NCI-H748 (cell line): ENCODE measurements around the gene RFPL2.
A peak's percentile ranks its signal among the peaks of the same experiment; 100 is the strongest.

Experiments used
- DNase-seq: peaks from one replicate; lab custom pipeline; 2025; ENCODE audit not compliant: unreplicated experiment; lab: John Stamatoyannopoulos, UW

Gene RFPL2

DNA sequence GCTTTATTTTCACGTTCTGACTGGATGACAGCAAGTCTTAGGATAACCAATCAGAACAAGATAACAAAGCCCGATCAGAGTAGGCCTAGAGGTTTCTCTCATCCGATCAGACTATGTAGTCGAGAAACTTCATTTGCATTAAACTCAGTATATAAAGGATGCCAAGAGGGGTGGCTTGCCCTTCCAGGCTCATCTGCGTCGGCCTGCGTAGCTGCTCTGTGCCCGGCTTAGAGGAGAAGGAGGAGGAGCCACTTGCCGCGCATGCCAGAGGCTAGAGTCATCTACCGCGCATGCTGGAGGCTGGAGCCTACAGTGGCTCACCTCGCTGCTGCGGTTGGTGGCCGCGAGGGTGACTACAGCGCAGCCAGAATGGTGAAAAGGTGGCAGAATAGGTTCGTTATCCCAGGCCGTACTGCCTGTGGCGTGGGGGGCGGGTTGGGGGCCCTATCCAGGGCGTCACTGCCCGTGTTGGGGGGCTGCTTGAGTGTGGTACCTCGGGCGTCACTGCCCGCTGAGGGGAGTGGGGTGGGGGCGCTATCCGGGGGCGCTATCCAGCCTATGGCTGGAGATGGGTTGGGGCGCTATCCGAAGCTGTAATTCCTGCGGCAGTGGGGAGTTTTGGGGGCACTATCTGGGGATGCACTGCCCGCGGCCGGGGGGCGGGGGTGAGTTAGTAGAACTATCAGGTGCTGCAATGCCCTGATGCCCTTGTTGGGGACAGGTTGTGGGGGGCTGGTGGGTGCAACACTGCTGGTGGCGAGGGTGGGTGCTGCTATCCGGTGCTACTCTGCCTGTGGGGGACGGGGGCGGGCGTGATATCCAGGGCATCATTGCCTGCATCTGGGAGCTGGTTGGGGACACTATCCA lies at the start of gene RFPL2:
Gene RFPL2 (minus strand): TSS at position 218 of the 867 bp plus-strand sequence. CDS start 2,622 bp downstream, outside the sequence.
- DNase-seq, result no peak

DNA sequence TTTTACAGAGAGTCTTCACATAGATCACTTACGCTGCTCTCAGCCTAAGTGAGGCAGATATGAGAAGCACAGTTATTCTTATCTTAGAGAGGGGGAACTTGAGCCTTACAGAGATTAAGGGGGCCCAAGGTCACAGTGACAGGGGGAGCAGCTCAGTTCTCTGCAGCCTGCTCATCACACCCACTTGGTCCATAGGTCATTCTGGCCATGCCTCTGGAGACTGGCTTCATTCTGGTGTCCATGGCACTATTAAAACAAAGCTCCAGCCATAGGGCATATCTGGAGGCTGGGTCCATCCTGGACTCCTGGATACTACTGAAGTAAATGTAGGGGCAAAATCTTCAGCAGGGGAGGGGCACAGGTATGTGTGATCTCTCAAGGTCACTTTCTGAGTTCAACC lies 44.4 kb upstream of the RFPL2 start:
- no peak for DNase-seq

DNA sequence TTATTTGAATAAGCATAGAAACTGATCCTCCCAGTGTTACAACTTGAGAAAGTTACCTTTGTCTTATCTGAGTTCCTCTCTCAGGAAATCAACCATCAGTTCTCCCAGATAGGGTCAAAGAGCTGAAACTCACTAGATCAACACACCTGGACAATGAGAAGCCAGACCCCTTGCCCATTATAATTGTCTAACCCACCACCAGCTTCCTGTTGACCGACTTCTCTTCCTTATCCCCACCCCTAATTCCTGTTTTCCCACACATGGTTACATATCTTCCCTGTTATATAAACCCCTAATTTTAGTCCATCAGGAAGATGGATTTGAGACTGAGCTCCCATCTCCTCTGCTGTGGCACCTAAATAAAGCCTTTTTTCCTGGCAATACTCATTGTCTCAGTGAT lies 43.4 kb upstream of the RFPL2 start:
- DNase-seq, result no peak

DNA sequence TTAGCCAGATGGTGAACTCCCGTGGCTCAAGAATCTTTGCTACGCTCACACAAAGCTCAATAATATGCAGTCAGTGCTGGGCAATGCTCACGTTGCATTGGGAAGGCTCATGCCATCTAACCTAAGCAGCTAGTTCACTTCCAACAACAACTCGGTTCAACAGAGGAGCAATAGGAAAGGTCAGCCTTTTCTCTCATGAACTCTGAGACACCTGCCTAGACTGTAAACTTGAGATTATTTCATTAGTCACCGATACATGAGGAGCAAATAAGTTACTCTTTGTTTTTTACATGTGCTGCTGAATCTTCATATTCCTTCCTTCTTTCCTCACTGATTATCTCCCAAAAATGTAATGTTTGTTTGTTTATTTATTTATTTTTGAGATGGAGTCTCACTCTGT lies 41.3 kb upstream of the RFPL2 start:
- DNase-seq, result no peak

DNA sequence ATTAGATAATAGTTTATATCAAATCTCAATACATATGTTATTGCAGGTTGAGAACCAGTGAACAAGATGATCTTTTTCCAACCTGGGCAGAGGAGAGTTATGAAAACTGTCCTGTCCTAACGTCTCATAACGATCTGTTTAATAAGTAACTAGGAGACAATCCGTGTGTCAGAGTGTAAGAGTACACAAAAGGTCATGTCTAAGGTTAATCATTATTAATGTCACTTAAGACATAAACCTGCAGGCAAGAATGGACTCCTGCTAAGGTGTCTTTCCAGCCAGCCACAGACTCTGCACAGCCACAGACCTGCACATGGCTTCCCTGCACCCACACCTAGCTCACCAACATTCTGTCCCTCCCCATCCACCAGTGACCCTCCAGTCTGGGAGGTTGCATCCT lies 40.2 kb upstream of the RFPL2 start:
- no peak for DNase-seq

DNA sequence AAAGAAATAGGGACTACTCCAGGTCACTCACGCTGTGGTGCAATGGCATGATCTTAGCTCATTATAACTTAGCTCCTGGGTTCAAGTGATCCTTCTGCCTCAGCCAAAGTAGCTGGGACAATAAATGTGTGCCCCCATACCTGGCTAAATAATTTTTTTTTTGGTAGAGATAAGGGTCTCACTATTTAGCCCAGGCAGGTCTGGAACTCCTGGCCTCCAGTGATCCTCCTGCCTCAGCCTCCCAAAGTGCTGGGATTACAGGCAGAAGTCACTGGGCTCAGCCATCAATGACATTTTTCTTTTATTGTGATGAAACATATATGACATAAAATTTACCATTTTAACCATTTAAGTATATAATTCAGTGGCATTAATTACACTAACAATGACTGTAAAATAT lies 39.7 kb upstream of the RFPL2 start:
- no peak for DNase-seq

DNA sequence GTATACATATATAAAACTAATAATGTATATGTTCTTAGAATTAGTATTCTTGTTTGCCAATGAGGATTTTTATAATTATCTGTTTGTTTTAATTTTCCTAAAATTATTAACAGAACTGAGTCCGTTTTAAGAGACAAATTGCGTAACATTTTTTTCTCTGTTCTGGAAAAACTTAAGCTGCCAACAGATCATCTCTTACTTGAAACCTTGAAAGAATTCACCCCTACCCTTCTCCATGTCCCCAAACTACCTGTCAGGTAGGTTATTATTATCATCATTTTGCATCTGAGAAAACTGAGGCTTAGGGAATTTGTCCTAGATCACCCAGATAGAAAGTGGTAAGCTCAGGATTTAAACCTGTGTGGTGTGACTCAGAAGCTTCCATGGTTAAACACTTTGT lies 35.6 kb upstream of the RFPL2 start:
- no peak for DNase-seq

DNA sequence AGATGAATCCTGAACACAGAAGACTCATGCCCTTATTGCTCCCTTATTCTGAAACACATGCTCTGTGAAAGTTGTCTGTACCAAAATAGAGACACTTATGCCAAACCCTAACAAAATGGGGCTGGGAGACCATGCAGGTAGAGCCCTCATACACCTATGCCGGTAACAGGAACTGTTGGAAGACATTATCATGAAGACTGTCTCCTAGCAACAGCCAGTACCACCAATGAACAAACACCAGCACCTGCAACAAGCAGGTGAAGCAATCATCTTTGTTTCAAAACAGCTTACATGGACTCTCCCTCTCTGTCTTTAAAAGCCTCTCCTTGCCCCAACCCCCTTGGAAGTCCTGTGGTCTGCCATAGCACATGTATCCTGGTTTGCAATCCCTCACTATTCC lies 33.0 kb upstream of the RFPL2 start:
- DNase-seq, result peak; percentile 93

DNA sequence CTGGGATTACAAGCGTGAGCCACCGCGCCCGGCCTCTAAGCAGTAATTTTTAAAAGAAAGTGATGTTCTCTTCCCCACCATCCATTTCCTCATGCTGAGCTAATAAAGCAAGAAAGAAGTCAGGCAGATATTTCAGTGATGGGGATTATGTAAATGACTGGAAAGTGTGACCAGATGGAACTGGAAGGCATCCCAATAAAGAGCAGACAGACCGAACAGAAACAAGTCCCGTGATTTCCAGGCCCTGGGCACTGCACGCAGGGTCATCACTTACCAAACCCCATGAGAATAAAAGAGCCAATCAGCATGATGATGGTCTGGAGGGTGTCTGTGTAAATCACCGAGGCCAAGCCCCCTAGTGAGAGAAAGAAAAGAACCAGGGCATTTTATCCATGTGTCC lies 32.1 kb upstream of the RFPL2 start:
- DNase-seq, result peak; percentile 59

DNA sequence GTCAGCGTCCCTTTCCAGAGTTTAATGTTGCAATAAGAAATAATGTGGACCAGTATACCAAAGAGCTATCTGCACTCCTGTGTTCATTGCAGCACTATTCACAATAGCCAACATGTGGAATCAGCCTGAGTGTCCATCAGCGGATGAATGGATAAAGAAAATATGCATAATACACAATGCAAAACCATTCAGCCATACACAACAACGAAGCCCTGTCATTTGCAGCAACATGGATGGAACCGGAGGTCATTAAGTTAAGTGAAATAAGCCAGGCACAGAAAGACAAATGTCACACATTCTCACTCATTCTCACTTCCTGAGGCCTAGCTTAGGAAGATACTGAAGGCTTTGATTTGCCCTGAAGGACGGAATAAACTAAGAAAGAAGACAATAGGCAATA lies 28.2 kb upstream of the RFPL2 start:
- DNase-seq, result no peak

DNA sequence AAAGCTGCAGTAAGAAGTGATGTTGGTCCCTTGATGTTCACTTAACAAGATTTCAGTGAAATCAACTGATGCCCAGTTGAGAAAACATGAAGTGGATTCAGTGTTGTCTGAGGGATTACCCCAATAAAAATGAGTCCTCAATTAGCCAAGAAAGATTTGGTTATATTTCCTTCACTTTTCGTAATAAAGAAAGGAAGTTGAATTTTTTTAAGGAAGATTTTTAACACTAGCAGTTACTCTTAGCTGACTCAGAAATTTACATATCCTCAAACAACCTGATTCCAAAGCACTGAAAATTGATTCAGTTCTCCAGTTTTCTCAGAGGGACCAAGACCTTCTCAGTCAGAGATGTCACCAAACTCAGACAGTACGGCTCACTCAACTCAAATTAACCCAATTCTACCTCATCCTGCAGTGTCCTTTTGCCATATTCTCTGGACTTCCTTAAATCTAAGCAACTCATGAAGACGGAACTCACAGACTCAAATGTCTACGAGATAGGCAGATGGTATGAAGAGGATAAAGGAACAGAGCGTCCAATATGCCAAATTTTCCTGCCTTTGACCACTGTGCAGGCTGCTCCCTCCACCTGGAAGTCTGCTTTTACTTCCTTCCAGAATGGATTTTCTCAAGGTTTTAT lies 27.4 kb upstream of the RFPL2 start:
- no peak for DNase-seq

DNA sequence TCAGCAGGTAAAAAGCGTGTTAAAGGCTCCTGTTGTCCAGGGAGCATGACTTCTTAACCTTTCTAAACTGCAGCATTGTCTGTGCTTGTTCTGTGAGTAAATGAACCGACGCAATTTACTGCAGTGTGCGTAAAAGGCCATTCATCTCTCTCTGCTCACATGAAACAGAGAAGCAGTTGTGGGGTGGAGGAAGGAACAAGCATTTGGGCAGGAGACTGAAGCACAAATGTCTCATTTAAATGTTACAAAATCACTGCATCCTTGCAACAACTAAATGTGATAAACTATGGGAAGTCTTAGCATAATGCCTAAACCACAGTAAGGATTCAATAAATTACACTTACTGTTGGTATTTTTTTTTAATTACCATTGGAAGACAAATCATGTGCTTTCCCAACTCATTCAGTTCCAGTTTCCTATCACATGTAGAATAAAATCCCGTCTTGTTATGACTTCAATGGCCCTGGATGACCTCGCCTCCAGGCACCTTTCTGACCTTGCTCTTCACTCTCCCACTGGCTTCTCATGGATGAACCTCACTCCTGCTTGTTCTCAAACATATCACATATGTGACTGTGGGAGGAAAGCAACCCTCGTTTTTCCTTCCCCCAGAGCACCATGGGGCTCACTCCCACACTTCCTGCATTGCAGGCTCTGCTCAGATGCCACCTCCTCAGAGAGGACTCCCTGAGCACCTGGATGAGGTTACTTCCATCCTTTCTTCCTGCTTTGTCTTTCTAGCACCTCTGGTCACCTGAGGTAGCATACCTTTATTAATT lies 21.6 kb upstream of the RFPL2 start:
- peak; percentile 45 for DNase-seq

DNA sequence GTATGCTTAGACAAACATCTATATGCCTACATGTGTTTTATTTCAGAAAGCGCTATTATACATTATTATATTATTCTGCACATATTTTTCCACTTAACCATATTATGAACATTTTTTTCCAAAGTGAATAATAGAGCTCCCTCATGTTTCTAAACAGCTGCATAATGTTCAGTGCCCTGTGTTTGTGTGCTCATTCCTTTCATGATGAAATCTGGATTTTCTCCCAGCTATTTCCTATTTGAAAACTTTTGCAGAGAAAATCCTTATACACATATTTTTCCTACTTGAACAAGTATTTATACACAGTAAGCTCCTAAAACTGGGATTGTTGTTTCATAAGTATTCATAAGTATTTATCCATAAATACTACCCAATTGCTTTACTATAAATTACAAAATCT lies 18.1 kb upstream of the RFPL2 start:
- DNase-seq, result no peak

DNA sequence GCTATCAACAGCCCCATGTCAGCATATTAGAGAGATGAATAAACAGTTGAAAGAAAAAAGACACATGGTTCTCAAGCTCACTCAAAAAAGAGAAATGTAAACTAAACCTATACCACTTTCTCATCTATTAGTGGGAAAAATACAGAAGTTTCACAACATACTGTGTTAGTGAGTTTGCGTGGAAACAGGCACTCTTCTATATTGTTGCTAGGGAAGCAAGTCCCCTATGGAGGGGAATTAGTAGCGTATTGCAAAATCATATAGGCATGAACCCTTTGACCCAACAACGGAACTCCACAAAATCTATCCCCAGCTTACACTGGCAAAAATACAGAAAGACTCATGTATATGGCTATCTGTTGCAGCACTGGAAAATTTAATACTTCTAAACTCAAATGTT lies 14.2 kb upstream of the RFPL2 start:
- no peak for DNase-seq

DNA sequence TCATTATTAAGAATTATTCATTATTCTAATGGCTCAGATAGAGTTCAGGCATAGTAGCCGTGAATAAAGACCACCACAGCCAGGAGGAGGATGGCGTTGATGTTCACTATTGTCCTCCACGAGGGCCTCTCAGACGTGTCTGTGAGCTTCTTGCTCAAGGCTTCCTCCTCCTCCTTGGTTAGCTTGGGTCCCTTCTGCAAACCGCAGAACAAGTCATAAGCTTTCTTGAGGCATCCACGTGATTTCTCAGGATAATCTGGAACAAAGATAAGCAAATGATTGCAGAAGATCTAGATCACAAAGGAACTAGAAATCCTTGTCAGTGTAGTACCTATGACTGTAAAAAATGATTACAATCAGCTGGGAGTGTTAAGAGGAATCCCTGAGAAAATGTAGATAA lies 13.6 kb upstream of the RFPL2 start:
- DNase-seq, result no peak

DNA sequence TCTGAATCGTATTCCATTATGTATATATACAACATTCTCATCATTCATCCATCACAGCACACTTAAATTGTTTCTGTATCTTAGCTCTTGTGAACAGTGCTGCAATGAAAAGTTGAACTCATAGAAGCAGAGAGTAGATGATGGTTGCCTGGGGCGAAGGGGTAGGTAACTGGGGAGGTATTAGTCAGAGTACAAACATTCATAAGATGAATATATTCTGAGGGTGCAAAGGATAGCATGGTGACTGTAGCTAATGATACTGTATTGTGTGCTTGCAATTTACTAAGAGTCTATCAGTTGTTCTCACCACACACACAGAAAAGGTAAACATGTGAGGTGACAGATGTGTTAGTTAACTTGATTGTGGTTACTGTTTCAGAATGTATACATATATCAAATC lies 12.6 kb upstream of the RFPL2 start:
- DNase-seq, result no peak

DNA sequence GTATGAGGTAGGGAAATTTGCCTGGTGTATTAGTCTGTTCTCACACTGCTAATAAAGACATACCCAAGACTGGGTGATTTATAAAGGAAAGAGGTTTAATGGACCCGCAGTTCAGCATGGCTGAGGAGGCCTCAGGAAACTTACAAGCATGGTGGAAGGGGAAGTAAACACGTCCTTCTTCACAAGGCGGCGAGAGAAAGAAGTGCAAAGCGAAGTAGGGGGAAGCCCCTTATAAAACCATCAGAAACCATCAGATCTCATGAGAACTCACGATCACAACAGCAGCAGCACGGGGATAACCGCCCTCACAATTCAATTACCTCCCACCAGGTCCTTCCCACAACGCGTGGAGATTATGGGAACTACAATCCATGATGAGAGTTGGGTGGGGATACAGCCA lies 12.0 kb upstream of the RFPL2 start:
- no peak for DNase-seq

DNA sequence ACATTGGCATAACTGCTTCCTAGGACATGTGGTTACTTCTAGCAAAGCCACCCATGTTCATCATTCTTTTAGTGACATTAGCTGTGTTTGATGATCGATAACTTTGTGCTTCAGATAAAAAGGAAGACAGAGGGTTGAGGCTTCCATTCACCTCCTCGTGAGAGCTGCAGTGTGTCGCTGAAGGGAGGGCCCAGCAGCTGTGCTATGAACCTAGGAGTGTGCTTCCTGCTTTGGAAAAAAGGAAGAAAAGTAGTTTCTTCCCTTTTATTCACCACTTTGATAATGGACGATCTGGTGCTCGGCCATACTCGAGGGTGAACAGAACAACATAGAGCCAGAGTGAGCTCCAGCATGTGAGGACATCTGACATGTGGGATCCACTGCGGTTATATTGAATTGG lies 6.1 kb upstream of the RFPL2 start:
- DNase-seq, result no peak

DNA sequence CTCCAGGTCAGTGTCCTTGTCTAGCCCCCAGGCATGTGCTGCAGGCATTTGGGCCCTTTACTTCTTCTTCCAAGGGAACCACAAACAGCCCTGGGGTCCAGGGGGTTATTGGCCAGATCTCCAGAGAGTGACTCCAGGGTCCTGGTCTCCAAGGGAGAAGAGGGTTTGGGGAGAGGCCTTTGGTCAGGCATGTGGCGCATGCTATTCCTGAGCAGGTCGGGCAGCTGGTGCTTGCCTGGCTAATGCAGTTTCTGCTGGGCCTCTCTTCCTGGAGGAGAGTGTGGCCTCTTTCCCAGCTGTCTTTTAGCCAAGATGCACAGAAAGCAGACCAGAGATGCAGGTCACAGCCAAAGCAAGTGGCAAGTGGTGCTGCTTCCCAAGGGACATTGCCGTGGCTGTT lies 3.8 kb upstream of the RFPL2 start:
- DNase-seq, result no peak

DNA sequence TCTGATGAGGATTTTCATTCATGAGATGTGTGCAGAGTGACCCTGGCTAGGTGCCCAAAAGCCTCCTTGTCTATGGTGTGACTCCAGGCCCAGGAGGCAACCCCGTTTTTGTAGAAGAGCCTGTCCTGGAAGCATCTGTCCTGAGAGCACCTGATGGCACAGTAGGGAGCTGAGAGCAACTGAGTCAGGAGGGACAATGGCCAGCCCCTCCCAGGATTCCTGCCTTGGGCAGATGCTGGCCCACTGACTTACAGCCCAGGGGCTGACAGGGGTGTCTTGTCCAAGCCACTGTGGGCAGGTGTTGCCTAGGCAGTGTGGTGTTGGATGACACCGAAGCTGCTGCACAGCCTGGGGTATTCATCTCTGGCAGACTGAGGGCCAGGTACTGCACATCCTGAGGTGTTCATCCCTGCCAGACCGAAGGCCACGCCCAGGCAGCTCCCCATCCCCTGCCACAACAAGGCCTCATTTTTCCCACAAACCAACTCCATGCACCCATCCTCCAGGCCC lies 3.2 kb upstream of the RFPL2 start:
- DNase-seq, result no peak
